Ecto neural progenitor cell (in vitro differentiated cells): Measurements from ENCODE around the gene BHLHE40.
A peak's percentile ranks its signal among the peaks of the same experiment; 100 is the strongest.

Experiments
- DNase-seq: peaks from one replicate; pipeline ENCODE4 v3.0.0-alpha.2; 2018; ENCODE audit warnings: low spot score

BHLHE40 gene

GRCh38 chr3:4979428-4980228 is at the start of gene BHLHE40:
TSS of gene BHLHE40 (plus strand) at chr3:4979437. CDS start at chr3:4979719, 282 bp downstream.
- DNase-seq: peak; percentile 67

GRCh38 chr3:4930501-4930900 is 48.7 kb upstream of the BHLHE40 start:
- DNase-seq: no peak

GRCh38 chr3:4934050-4934449 is 45.2 kb upstream of the BHLHE40 start:
- no peak for DNase-seq

GRCh38 chr3:4935347-4935746 is 43.9 kb upstream of the BHLHE40 start:
- no peak for DNase-seq

GRCh38 chr3:4936982-4937614 is 42.1 kb upstream of the BHLHE40 start:
- DNase-seq: no peak

- no peak for DNase-seq
These were observed 40.8 kb upstream of the BHLHE40 start for GRCh38 chr3:4938281-4938982.

- no peak for DNase-seq
These were observed 40.0 kb upstream of the BHLHE40 start for GRCh38 chr3:4939276-4939675.

- DNase-seq: no peak
These were observed 38.3 kb upstream of the BHLHE40 start for GRCh38 chr3:4940985-4941384.

- DNase-seq: no peak
These were observed 35.7 kb upstream of the BHLHE40 start for GRCh38 chr3:4943549-4943948.

- no peak for DNase-seq
These were observed 33.9 kb upstream of the BHLHE40 start for GRCh38 chr3:4945324-4945723.

- DNase-seq: no peak
These were observed 32.2 kb upstream of the BHLHE40 start for GRCh38 chr3:4947028-4947427.

GRCh38 chr3:4948395-4948794 is 30.8 kb upstream of the BHLHE40 start:
- no peak for DNase-seq

- no peak for DNase-seq
These were observed 30.2 kb upstream of the BHLHE40 start for GRCh38 chr3:4949004-4949403.

- DNase-seq: no peak
These were observed 29.6 kb upstream of the BHLHE40 start for GRCh38 chr3:4949659-4950058.

GRCh38 chr3:4950351-4950784 is 28.9 kb upstream of the BHLHE40 start:
- DNase-seq: no peak

GRCh38 chr3:4950948-4951347 is 28.3 kb upstream of the BHLHE40 start:
- no peak for DNase-seq

GRCh38 chr3:4953119-4953518 is 26.1 kb upstream of the BHLHE40 start:
- DNase-seq: no peak

- no peak for DNase-seq
These were observed 24.8 kb upstream of the BHLHE40 start for GRCh38 chr3:4954256-4955000.

- DNase-seq: no peak
These were observed 23.1 kb upstream of the BHLHE40 start for GRCh38 chr3:4956099-4956498.

GRCh38 chr3:4956738-4957137 is 22.5 kb upstream of the BHLHE40 start:
- no peak for DNase-seq

- no peak for DNase-seq
These were observed 21.3 kb upstream of the BHLHE40 start for GRCh38 chr3:4957978-4958377.

- DNase-seq: no peak
These were observed 20.1 kb upstream of the BHLHE40 start for GRCh38 chr3:4959180-4959579.
